ENCODE results near the gene CA6.

CA6 gene

DNA sequence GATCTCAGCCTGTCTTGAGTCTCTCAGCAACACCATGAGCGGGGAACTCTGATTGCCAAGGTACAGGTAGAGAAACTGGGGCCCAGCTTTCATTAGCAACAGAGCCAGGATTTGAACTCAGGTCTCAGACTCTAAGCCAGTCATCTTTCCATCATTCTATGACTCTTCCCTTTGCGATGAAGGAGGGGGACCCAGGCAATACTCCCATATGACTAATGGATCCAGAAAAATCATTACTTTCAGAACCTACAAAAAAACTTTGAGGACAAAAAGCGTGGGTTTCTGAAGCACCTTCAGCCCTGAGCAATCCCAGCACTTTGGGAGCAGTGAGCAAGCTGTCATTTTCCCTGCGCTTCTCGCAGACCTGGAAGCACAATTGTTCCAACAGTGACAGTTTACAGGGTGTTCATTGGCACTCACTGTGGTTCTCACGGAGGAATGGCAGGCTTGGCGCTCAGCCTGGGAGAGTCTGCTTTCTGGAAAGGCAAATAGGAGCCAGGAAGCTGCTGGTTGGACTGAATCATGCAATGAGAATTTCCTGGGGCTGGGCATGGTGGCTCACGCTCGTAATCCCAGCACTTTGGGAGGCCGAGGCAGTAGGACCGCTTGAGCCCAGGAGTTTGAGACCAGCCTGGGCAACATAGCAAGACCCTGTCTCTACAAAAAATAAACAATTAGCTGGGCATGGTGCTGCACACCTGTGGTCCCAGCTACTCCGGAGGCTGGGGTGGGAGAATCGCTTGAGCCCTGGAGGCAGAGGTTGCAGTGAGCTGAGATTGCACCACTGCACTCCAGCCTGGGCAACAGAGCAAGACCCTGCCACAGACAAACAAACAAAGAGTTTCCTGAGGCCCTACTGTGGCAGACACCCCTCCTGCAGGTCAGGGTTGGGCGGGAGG, 40.5 kb downstream of the CA6 start:
- no peak for FAIRE-seq
- TF ChIP-seq, protein P1, sequence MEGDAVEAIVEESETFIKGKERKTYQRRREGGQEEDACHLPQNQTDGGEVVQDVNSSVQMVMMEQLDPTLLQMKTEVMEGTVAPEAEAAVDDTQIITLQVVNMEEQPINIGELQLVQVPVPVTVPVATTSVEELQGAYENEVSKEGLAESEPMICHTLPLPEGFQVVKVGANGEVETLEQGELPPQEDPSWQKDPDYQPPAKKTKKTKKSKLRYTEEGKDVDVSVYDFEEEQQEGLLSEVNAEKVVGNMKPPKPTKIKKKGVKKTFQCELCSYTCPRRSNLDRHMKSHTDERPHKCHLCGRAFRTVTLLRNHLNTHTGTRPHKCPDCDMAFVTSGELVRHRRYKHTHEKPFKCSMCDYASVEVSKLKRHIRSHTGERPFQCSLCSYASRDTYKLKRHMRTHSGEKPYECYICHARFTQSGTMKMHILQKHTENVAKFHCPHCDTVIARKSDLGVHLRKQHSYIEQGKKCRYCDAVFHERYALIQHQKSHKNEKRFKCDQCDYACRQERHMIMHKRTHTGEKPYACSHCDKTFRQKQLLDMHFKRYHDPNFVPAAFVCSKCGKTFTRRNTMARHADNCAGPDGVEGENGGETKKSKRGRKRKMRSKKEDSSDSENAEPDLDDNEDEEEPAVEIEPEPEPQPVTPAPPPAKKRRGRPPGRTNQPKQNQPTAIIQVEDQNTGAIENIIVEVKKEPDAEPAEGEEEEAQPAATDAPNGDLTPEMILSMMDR (IDR thresholded peaks at IDR 0.05; ENCODE audit: insufficient read depth, missing control alignments), result no peak

DNA sequence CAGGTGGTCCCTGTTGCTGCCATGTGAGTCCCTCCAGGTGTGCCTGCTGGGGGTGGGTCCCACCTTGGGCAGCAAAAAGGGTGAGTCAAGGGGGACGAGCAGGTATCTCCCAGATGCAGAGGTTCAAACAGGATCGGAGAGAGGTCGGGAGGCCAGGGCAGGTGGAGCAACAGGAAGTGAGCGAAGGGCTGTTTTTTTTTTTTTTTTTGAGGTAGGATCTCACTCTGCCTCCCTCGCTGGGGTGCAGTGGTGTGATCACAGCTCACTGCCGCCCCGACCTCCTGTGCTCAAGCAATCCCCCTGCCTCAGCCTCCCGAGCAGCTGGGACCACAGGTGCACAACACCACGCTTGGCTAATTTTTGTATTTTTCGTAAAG, 41.1 kb downstream of the CA6 start:
- DNase-seq (ENCODE audit: insufficient read length, low spot score) (no peak), FAIRE-seq (no peak)
- TF ChIP-seq, protein P1 (IDR thresholded peaks at IDR 0.05; ENCODE audit: insufficient read depth, missing control alignments), result no peak

More for the DNA sequence above, 40.5 kb downstream of the CA6 start:
- DNase-seq (ENCODE audit: insufficient read length, low spot score), result no peak

DNA sequence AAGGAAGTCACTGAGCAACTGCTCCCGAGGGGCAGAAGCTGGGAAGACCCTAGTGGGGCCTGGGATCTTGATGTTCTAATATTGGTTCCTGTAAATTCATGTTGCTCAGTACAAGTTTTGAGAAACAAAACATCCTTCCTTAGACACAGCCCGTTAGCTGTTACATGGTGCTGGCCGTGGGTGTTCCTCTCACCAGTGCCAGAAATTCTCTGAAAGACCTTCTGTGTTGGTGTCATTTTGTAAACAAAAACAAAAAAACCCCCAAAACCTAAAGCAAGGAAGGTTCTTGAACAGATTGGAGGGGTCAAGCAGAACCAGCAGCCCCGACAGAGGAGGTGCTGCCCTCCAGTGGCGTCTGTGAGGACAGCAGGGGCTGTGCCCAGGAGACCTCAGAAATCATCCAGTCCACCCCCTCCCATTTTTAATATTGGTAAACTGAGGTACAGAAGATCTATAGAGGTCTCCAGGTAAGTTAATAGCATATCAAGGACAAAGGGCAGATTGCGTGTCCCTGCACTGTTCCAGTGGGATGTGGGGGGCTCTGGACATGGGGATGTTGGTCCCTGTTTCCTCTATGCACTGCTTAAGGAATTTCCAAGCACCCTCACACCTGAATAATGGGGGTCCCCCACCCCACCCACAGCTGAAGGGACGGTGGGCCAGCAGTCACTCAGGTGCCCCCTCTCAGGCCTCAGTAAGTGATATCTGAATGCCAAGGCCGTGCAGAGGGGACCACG, 42.4 kb downstream of the CA6 start:
- FAIRE-seq, result no peak
- DNase-seq (ENCODE audit: insufficient read length, low spot score), result peak; percentile 36
- TF ChIP-seq, protein P1 (IDR thresholded peaks at IDR 0.05; ENCODE audit: insufficient read depth, missing control alignments), result peak; percentile 81

DNA sequence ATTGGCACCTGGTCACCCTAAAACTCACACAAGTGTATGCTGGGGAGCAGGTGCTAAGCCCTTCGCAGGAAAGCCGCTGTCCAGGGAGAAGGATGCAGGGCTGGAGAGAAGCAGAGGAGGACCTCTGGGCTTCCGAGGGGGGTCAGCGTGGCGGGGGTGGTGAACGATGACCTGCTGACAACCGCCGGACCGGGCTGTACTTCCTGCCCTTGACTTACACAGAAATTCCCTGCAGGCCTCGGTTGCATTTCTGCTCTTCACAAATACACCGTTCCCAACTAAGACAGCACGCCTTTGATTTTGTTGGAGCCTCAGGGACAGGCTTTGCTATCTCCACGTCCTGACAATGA, 42.9 kb downstream of the CA6 start:
- DNase-seq (ENCODE audit: insufficient read length, low spot score) (no peak), FAIRE-seq (no peak)
- TF ChIP-seq, protein P1 (IDR thresholded peaks at IDR 0.05; ENCODE audit: insufficient read depth, missing control alignments), result no peak

DNA sequence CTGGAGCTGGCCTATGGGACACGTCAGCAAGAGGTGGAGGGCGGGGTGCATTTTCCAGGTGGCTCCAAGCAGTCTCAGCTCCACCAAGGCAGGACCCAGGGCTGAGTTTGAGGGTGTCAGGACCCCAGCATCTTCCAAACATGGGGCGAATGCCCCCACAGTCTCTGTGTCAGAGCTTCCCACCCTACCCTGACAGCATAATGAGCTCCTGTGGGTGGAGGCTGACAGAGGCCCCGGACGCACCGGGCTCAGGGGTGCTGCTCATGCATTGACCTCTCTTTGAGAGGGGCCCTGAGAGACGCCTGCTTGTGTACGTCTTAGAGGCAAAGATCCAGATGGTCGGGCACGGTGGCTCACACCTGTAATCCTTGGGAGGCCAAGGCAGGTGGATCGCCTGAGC, 43.4 kb downstream of the CA6 start:
- TF ChIP-seq, protein P1 (IDR thresholded peaks at IDR 0.05; ENCODE audit: insufficient read depth, missing control alignments), result no peak
- DNase-seq (ENCODE audit: insufficient read length, low spot score) (no peak), FAIRE-seq (no peak)

DNA sequence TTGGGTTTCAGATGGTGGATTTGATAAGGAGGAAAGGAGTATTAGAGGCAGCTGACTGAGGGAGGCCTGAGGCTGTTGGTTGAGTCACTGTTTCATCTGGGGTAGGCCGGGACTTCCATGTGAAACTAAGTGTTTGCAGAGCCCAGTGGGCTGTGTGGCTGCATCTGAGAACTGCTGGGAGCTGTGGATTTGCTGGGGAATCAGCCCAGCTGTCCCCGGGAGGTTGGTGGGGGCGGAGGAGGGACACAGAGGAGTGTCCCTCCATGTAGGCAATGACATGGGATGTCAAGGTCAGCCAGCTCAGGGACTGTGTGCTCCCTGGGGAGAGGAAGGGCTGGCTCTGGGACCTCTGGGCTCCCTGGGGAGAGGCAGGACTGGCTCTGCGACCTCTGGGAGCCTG, 44.2 kb downstream of the CA6 start:
- TF ChIP-seq, protein P1 (IDR thresholded peaks at IDR 0.05; ENCODE audit: insufficient read depth, missing control alignments), result no peak
- DNase-seq (ENCODE audit: insufficient read length, low spot score) (no peak), FAIRE-seq (no peak)

Data from D721Med (cell line).